ENCODE results near the gene DYNC2H1. TPM values are rescaled to one million over a fixed set of nuclear protein-coding genes. Genes with fewer than 3 reads are reported as not detected.

Gene DYNC2H1
- total RNA-seq, 1 experiment from 2014 or later, result 17.2 TPM

DNA sequence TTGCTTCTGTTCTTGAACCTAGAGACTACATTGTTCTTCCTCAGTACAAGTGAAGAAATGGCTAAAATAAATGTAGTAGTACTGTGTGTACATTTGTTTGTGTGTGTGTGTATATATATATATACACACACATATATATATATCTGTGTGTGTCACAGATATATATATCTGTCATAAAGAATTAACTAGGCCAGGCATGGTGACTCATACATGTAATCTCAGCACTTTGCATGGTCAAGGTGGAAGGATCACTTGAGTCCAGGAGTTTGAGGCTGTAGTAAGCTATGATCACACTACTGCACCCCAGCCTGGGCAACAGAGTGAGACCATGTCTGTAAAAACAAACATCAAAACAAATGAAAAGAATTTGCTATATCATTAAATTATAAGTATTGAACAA lies 164.8 kb downstream of the DYNC2H1 start:
- DNase-seq (ENCODE audit: low spot score) (no peak), ATAC-seq (no peak)
- H3K27ac Mint-ChIP-seq, result no peak overlapping the region
- no peaks in the 10 kb centered on the region for H3K4me1 Mint-ChIP-seq
- no peak overlapping the region for H3K4me3 Mint-ChIP-seq
- no peaks in the 10 kb centered on the region for H3K27me3 Mint-ChIP-seq (ENCODE audit: low read depth)
- no peaks in the 10 kb centered on the region for H3K9me3 Mint-ChIP-seq
- POLR2A ChIA-PET, result no interaction called here
- TF ChIP-seq ZNF138 (CRISPR knock-in tag; conservative IDR thresholded peaks at IDR 0.05), result no peak
- TF ChIP-seq, protein P1, sequence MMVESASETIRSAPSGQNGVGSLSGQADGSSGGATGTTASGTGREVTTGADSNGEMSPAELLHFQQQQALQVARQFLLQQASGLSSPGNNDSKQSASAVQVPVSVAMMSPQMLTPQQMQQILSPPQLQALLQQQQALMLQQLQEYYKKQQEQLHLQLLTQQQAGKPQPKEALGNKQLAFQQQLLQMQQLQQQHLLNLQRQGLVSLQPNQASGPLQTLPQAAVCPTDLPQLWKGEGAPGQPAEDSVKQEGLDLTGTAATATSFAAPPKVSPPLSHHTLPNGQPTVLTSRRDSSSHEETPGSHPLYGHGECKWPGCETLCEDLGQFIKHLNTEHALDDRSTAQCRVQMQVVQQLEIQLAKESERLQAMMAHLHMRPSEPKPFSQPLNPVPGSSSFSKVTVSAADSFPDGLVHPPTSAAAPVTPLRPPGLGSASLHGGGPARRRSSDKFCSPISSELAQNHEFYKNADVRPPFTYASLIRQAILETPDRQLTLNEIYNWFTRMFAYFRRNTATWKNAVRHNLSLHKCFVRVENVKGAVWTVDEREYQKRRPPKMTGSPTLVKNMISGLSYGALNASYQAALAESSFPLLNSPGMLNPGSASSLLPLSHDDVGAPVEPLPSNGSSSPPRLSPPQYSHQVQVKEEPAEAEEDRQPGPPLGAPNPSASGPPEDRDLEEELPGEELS (CRISPR knock-in tag; IDR thresholded peaks at IDR 0.05), result no peak
- no peak for TF ChIP-seq CBFB (CRISPR knock-in tag; IDR thresholded peaks at IDR 0.05; ENCODE audit: low read depth)
- peaks cover 8% of the 10 kb centered on the region for H3K36me3 Mint-ChIP-seq
- CTCF ChIA-PET, result no interaction called here

- TF ChIP-seq, protein P2, sequence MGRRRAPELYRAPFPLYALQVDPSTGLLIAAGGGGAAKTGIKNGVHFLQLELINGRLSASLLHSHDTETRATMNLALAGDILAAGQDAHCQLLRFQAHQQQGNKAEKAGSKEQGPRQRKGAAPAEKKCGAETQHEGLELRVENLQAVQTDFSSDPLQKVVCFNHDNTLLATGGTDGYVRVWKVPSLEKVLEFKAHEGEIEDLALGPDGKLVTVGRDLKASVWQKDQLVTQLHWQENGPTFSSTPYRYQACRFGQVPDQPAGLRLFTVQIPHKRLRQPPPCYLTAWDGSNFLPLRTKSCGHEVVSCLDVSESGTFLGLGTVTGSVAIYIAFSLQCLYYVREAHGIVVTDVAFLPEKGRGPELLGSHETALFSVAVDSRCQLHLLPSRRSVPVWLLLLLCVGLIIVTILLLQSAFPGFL (CRISPR knock-in tag; IDR thresholded peaks at IDR 0.05; ENCODE audit: borderline replicate concordance), result no peak
- TF ChIP-seq TEAD1 (CRISPR knock-in tag; IDR thresholded peaks at IDR 0.05) (no peak), ESRRA (CRISPR knock-in tag; IDR thresholded peaks at IDR 0.05; ENCODE audit: borderline replicate concordance) (no peak), GABPB1 (CRISPR knock-in tag; IDR thresholded peaks at IDR 0.05) (no peak), NFYB (CRISPR knock-in tag; conservative IDR thresholded peaks at IDR 0.05; ENCODE audit: low read depth) (no peak), SMAD4 (CRISPR knock-in tag; IDR thresholded peaks at IDR 0.05) (no peak), ZNF416 (CRISPR knock-in tag; IDR thresholded peaks at IDR 0.05) (no peak), HMGA2 (CRISPR knock-in tag; IDR thresholded peaks at IDR 0.05) (no peak), MYBL2 (CRISPR knock-in tag; IDR thresholded peaks at IDR 0.05) (no peak), HMGXB4 (CRISPR knock-in tag; IDR thresholded peaks at IDR 0.05) (no peak), ZNF423 (CRISPR knock-in tag; IDR thresholded peaks at IDR 0.05) (no peak), MXD4 (CRISPR knock-in tag; IDR thresholded peaks at IDR 0.05; ENCODE audit: borderline replicate concordance) (no peak), ZNF317 (CRISPR knock-in tag; IDR thresholded peaks at IDR 0.05; ENCODE audit: borderline replicate concordance, low read depth) (no peak), USF2 (CRISPR knock-in tag; IDR thresholded peaks at IDR 0.05) (no peak), USF1 (CRISPR knock-in tag; IDR thresholded peaks at IDR 0.05) (no peak), ZMAT4 (CRISPR knock-in tag; IDR thresholded peaks at IDR 0.05) (no peak), ZNF138 (CRISPR knock-in tag; conservative IDR thresholded peaks at IDR 0.05) (no peak)
- TF ChIP-seq, protein P3, sequence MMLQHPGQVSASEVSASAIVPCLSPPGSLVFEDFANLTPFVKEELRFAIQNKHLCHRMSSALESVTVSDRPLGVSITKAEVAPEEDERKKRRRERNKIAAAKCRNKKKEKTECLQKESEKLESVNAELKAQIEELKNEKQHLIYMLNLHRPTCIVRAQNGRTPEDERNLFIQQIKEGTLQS (CRISPR knock-in tag; conservative IDR thresholded peaks at IDR 0.05), result no peak
- TF ChIP-seq, protein P4, sequence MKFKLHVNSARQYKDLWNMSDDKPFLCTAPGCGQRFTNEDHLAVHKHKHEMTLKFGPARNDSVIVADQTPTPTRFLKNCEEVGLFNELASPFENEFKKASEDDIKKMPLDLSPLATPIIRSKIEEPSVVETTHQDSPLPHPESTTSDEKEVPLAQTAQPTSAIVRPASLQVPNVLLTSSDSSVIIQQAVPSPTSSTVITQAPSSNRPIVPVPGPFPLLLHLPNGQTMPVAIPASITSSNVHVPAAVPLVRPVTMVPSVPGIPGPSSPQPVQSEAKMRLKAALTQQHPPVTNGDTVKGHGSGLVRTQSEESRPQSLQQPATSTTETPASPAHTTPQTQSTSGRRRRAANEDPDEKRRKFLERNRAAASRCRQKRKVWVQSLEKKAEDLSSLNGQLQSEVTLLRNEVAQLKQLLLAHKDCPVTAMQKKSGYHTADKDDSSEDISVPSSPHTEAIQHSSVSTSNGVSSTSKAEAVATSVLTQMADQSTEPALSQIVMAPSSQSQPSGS (CRISPR knock-in tag; IDR thresholded peaks at IDR 0.05; ENCODE audit: borderline replicate concordance, low read depth), result no peak
- TF ChIP-seq, protein P5, sequence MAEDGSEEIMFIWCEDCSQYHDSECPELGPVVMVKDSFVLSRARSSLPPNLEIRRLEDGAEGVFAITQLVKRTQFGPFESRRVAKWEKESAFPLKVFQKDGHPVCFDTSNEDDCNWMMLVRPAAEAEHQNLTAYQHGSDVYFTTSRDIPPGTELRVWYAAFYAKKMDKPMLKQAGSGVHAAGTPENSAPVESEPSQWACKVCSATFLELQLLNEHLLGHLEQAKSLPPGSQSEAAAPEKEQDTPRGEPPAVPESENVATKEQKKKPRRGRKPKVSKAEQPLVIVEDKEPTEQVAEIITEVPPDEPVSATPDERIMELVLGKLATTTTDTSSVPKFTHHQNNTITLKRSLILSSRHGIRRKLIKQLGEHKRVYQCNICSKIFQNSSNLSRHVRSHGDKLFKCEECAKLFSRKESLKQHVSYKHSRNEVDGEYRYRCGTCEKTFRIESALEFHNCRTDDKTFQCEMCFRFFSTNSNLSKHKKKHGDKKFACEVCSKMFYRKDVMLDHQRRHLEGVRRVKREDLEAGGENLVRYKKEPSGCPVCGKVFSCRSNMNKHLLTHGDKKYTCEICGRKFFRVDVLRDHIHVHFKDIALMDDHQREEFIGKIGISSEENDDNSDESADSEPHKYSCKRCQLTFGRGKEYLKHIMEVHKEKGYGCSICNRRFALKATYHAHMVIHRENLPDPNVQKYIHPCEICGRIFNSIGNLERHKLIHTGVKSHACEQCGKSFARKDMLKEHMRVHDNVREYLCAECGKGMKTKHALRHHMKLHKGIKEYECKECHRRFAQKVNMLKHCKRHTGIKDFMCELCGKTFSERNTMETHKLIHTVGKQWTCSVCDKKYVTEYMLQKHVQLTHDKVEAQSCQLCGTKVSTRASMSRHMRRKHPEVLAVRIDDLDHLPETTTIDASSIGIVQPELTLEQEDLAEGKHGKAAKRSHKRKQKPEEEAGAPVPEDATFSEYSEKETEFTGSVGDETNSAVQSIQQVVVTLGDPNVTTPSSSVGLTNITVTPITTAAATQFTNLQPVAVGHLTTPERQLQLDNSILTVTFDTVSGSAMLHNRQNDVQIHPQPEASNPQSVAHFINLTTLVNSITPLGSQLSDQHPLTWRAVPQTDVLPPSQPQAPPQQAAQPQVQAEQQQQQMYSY (CRISPR knock-in tag; IDR thresholded peaks at IDR 0.05), result no peak
- ATAC-seq (no peak), DNase-seq (ENCODE audit: low spot score) (no peak)
- no peak overlapping the region for H3K4me3 Mint-ChIP-seq
- H3K27ac Mint-ChIP-seq, result no peak overlapping the region
- ChIA-PET POLR2A (no interaction called here), CTCF (no interaction called here)
- H3K36me3 Mint-ChIP-seq, result no peaks in the 10 kb centered on the region
- no peaks in the 10 kb centered on the region for H3K4me1 Mint-ChIP-seq
- no peaks in the 10 kb centered on the region for H3K27me3 Mint-ChIP-seq (ENCODE audit: low read depth)
- no peaks in the 10 kb centered on the region for H3K9me3 Mint-ChIP-seq
Observed at GRCh38 chr11:103279821-103280220, 170.6 kb downstream of the DYNC2H1 start.

Data from WTC11 (cell line).